HuH-7 (cell line): ENCODE data around the gene NUBP2.

Source experiments
- DNase-seq: peaks from one replicate; pipeline ENCODE4 v3.0.0; 2011; ENCODE audit warnings: low spot score

Gene NUBP2

DNA sequence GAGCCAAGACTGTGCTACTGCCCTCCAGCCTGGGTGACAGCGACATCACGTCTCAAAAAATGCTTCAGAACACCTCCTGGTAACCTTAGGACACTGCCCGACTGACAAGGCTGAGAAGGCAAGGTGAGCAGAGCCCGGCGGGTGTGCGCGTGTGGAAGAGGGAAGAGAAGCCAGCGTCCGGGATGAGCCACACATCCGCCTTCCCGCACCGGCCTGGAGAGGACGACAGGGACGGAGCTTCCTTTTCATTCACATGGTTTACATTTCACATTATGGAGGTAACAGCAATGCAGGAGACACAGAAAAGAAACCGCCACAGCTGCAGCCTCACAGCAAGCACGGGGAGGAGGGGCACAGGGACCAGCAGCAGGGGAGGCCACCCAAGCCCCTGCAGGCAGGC is 27.3 kb downstream of the NUBP2 start:
- no peak for DNase-seq

DNA sequence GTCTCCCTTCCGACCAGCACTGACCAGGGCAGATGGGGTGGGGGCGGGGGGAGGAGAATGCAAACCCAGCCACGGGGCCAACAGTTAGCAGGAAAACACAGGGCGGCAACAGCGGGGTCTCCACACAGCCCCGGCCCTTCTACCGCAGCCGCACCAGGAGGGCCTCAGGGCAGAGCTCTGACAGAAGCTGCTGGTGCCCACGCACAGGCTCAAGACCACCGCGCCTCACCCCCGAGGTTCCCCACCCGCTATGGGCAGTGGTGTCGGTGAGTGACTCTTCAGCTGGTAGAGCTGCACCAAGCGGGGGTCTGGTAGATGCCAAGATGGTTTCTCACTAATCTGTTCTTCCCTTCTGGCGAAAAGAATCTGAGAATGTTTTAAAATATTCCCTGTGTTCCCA is 27.8 kb downstream of the NUBP2 start:
- DNase-seq: no peak

DNA sequence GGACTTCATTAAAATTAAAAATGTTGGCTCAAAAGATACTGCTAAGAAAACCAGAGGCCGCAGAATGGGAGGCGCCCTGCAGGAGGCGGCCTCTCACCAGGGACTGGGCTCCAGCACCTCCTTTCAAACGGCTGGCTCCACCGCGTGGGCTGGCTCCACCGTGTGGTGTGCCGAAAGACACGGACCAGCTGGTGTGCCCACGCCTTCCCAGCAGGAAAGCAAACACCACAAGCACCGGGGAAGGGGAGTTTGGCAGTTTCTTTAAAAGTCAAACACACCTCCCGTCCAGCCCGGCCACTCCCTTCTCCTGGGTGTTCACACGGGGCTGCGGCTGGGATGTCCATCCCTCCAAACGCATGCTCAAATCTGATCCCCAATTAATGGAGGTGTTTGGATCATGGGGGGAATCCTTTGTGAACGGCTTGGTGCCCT is 30.0 kb downstream of the NUBP2 start:
- DNase-seq: peak; percentile 80

DNA sequence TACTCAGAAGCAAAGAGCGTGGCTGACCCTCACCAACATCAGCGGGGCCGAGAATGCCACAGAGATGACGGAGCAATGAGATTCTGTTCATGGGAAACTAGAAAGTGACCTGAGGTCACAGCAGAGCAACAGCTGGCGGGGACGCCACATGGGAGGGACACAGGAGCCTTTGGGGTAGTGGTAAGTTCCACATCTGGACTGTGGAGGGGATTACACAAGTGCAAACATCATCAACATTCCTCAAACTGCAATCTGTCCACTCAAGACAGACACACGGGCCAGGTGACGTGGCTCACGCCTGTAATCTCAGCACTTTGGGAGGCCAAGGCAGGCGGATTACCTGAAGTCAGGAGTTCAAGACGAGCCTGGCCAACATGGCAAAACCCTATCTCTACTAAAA is 32.7 kb downstream of the NUBP2 start:
- DNase-seq: no peak

DNA sequence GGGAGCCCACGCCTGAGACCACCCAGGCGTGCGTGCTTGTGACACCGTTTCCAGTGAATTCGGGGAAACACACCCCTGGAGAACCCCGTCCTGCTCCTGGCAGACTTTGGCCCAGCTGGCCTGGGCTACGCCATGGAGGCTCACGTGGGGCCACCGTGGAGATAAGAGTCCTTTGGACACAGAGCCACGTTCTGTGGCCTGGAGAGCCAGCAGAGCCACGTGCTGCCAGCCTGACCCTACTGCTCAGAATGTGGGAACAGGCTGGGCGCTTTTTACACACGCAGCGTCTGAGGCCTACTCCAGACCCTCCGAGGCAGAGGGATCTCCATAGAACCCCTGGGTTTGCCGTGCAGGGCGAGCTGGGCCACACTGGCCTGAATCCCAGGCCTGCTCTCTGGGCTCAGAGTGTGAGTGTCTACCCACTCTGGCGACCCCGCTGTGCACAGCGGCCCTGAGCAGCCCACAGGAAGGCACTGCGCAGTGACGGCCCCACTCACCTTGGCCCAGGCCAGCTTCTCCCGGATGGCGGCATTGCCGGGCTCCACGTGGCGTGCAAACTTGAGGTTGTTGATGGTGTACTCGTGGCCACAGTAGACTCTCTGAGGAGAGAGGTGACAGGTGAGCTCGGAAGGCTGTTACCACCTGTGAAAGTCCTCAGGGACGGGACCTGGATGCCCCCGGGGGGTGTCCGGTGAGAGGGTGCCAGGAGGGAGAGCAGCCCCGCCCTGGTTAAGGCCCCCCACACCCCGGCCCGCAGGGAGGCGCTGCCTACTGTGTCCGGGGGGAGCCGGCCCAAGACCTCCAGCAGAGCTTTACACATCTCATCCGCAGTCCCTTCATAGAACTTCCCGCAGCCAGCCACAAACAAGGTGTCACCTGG is 33.9 kb downstream of the NUBP2 start:
- no peak for DNase-seq

DNA sequence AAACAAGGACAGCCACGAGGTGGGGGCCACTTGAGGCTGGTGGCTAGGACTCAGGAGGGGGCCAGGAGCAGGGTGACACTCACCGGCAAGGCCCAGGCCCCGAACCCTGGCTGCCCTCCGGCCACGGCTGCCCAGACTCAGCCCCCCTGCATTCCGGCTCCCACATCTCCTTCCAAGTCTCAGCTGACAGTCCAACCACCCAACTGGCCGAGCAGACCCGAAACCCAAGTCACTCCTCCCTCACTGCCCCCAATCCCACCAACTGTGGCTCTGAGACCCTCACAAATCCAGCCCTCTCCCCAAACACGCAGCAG is 34.5 kb downstream of the NUBP2 start:
- no peak for DNase-seq

DNA sequence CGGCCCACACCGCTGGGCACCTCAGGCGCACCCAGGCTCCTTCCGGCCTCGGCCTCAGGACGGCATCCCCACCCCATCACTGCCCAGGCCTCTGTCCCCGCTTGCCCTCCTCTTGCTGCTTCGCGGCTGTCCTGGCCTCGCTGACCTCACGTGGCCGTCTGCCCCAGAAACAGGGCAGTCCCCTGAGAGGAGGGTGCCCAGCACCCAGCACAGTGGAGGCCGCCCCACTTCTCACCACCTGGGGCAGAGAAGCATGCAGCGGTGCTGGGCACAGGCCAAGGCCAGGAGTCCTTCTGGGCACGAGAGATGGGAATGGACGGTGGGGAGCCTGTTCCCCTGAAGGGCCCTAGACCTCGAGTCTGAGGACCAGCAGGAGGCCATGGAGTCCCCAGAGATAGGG is 35.0 kb downstream of the NUBP2 start:
- DNase-seq: no peak

DNA sequence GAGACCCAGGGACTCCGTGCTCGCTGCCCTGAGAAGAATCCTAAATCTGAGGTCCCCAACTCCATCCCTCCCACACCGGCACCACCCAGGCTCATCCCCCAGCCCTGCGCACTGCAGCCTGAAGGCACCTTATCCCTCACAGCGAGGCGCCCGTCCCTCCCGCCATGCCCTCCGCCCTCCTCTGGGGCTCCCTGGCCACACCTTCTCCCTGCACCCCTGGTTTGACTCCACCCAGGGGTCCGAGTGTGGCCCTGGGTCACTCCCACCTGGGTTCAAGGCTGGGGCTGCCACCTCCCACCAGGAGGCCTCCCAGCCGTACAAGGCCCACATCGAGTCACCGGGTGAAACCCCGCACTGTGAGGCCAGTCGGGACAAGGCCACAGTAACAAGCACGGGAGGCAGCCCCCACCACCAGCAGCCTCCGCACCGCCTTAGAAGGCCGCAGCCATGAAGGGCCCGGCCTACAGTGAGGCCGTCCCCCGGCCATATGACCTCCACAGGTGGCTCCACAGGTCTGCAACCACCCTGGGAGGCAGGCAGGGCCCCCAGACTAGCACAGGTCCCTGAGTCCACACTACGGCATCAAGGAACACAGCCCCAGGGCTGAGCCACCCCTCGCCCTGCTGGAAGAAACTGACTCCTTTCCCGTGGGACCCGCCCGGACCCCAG is 35.6 kb downstream of the NUBP2 start:
- DNase-seq: no peak

DNA sequence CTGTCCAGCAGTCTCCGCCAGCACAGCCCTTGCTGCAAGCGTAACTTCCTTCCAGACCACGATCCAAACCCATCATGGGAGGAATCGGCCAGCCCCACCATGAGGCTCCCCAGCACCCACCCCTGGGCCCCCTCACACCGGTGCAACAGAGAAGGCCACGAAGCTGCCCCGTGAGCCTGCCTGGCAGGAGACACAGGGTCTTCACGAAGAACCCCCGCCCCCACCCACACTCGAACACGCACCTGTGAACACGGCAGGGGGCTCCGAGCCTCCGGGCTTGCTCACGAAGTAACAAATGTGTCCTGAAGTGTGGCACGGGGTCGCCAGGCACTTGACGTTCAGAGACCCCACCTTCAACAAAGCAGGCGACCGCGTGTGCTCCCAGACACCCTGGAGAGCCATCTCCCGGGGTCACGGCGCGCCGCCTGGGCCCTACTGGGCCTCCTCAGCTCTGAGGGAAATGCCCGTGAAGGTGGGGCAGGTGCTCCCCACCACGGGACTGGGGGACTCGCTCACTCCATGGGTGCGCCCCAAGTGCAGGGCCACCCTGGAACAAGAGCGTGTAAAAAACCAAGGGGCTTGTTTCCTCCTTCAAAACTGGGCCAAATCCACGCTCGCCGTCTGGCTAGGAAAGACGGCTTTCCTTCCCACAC is 36.2 kb downstream of the NUBP2 start:
- DNase-seq: no peak

DNA sequence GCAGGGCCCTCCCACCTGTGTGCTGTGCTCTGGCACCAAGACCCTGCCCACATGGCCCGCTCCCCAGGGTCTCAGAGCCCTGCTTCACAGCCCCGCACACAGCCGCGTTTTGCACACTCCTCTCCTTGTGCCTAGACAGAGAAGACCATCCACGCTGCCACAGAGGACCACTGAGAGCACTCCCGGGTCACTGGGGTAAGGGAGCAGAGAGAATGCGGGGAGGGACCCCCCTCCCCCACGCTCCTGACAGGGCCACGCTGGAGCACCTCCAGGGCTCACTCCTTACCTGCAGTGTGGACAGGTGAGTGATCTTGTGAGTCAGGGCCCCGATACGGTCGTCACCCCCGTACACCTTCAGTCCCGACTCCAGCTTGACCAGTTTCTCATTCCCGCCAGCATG is 36.9 kb downstream of the NUBP2 start:
- DNase-seq: no peak

DNA sequence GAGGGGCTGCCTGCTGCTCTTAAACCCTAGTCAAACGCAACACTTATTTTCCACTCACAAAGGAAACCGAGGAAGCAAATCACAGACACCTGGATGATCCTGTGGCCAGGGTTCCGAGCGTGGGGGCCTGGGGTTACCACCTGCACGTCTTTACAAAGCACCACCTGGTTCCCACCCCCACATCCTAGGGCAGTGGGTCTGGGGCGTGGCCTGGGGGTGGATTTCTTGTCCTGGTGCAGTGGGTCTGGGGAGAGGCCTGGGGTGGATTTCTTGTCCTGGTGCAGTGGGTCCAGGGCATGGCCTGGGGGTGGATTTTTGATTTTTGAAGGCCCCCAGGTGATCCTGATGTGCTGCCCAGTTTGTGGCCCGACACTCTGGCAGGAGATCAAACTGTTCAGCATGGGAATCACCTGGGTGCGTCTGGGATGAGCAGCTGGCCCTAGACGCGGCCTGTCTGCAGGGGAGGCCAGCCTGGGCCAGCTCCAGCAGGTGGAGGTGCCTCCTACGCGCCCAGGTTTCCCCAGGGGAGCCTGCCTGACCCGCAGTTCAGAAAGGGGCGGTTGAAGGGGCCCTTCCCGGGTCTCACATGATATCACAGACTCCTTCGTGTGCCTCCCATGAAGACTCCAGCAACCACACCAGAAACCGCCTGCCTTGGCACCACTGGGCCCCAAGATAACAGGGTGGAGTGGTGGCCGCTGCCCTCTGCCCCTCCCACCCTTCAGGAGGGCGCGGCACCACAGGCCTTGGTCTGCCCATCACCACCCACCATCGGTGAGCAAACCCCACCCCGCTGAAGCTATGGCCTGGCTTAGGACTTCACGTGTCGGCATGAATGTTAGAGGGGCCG is 37.6 kb downstream of the NUBP2 start:
- no peak for DNase-seq

DNA sequence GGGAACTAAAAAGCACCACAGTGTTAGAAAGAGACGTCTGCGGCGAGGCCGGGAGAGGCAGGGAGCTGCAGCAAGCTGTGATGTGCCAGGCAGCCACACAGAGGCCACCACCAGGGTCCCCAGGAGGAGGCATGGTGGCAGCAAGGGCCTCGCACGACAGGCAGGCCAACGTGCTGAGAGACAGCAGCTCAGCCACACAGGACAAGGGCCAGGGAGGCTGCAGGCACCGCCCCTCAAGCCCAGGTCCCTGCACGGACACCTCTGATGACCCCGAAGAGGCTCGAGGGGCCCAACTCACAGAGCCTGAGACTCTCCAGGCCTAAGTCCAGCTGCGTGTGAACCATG is 38.2 kb downstream of the NUBP2 start:
- DNase-seq: no peak

DNA sequence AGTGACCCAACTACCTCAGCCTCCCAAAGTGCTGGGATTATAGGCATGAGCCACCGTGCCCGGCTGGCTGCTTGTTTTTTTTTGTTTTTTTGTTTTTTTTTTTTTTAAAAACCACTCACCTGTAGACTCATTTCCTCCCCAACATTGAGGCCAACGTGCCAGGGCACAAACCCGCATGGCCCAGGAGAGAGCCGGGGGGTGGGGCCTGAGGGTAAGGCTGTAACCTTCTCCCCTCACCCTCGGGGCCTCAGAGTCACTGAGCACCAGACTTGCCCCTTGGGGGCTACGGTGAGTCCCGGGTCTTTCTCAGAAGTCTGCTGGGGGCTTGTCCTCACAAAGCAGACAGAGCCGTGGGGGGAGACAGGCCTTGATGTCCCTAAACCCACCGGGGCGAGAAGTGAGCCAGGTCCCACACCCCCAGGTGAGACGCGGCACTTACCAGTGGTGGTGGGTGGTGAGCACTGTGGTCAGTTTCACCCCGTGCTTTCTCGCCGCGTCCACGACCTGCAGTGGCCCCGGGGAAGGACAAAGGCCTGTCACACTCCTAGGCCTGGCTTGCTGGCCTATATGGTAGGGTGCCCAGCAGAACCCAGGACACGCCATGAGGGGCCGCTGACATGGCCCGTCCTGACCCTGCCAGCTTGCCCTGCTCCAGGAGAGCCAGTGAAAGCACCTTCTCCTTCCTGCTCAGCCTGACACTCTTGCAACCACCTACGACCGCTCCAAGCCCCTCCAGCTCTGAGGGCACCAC is 39.3 kb downstream of the NUBP2 start:
- DNase-seq: no peak

DNA sequence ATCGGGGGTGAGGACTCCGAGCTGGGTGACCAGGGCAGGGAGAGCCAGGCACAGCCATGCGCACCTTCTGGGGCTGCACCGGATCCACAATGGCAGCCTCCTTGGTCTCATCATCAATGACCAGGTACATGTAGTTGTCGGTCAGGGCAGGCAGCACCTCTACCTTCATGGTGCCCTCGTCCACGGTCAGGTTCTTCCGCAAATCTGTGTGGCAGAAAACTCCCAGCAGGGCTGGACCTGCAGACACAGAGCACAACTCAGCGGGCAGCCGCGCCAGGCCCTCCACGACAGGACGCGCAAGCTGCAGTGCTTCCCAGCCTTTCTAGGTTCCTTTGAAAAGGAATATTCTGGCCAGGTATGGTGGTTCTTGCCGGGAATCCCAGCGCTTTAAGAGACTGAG is 40.0 kb downstream of the NUBP2 start:
- no peak for DNase-seq

DNA sequence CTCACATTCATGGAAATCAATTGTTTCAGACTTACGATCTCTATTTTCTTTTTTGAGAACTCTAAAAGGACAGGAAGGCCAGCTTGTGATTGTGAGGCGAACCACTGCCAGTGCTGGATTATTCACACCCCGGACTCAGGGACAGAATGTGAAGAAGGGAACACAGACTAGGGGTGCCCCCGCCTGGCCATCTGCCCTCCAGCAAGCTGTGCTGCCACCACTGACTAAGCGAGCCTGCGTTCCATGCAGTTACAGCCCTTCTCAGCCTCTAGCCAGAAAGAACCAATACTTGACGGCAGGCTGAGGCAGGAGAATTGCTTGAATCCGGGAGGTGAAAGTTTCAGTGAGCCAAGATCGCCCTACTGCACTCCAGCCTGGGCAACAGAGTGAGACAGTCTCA is 41.1 kb downstream of the NUBP2 start:
- peak; percentile 57 for DNase-seq

DNA sequence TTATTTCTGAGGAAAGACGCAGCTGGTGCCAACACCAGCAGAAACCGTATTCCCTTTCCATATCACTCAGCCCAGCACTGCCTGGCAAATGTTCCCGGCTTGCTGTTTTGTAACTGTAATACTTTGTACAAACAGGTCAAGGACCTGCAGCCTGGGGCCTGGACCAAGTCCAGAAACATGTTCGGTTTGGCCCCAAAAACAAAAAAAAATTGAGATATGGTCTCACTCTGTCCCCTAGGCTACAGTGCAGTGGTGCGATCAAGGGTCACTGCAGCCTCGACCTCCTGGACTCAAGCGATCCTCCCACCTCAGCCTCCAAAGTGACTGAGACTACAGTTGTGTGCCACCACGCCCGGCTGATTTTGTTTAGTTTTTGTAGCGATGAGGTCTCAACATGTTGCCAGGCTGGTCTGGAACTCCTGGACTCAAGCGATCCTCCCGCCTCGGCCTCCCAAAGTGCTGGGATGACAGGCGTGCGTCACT is 42.7 kb downstream of the NUBP2 start:
- DNase-seq: no peak

DNA sequence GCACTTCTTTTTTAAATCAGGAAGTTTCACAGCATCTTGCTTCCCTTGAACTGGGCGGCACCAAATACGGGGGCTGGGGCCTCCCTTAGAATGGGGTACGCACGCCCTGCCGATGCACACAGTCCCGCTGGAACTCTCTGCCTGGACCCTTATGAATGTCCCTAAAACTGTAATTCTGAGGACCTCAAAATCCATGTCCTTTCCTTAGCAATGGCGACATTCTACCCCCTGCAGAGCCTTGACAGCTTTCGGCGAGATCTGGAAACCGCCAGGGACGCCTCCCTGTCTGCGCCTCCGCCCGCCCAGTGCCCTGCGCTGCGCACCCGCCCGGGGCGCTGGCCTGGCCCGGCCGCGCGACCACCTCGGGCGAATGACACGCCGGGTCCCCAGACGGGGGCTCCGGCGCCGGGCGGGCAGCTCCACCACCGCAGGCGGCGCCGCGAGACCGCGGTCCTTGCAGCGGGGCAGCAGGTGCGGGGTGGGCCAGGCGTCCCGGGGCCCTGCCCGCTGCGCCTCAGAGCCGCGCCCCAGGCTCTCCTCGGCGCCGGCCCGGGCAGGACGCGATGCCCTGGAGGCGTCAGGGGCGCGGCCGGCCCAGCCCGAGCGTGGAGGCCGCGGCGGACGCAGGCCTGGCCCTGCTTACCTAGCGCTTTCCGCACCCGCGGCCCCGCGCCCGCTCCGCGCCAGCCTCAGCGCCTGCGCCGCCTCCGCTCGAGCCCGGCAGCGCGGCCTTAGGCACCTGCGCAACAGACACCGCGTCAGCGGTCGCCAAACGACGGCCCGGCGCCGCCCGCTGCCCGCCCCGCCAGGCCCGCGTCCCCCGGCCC is 43.3 kb downstream of the NUBP2 start:
- peak; percentile 35 for DNase-seq

DNA sequence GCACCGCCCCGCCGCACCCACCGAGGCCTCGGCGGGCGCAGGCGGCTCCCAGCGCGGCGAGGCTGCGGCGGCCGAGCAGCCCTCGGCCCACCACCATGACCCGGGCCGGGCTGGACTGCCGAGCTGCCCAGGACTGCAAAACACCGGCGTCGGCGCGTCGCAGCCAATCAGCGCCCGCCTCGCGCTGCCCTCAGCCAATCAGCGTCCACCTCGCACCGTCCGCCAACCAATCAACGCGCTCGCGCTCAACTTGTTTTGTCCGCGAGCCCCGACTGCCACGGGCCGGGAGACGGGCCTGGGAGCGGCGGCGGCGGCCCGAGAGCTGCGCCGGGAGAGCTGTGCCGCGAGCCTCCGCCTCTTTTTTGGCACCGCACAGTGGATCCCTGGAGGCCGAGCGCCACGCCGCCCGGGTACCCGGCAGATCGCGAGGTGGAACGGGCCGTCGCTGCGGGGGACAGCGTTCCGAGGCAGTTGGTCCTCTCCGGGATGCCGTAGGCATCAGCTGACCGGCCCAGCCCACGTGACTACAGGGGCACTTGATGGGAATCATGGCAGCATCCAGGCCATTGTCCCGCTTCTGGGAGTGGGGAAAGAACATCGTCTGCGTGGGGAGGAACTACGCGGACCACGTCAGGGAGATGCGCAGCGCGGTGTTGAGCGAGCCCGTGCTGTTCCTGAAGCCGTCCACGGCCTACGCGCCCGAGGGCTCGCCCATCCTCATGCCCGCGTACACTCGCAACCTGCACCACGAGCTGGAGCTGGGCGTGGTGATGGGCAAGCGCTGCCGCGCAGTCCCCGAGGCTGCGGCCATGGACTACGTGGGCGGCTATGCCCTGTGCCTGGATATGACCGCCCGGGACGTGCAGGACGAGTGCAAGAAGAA is 44.2 kb downstream of the NUBP2 start, which contains the start of the genes FAHD1 and HAGH:
Gene FAHD1 (plus strand): TSS at position 516 of the 883 bp plus-strand sequence. CDS start 33 bp downstream, at position 549.
Gene HAGH (minus strand): TSS at position 135 of the 883 bp plus-strand sequence. CDS start 38 bp downstream, at position 97.
- DNase-seq: peak; percentile 100
